ENCODE data around the gene ZNF14.

Gene ZNF14

DNA sequence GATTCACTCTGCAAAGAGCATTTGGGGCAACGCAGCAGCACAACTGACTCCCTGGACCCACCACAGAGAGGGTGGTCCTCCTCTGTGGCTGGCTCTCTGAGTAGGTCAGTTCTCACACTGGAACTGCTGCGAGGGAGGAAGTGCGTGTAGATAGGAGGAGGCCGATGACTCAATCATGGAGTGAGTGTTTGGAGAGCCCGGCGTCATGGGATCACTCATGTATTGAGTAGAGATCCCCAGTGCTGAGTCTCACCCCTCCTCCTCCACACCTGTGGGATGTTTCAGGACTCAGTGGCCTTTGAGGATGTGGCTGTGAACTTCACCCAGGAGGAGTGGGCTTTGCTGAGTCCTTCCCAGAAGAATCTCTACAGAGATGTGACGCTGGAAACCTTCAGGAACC, 55.3 kb downstream of the ZNF14 start:
- Histone ChIP-seq H3K4me3 (ENCODE audit: insufficient read depth in 1 of 2, low read depth in 1 of 2, low read length in 2 of 2) (peak overlapping the region in 1 of 2 experiments; percentile 58), H3K4me2 (ENCODE audit: low read length, poor library complexity, severe bottlenecking) (no peak overlapping the region), H4K91ac (ENCODE audit: low read length) (no peak overlapping the region), H2AFZ (ENCODE audit: low read depth, low read length) (no peak overlapping the region), H3K9ac (ENCODE audit: low read length) (no peak overlapping the region), H2BK5ac (ENCODE audit: low read depth, low read length, poor library complexity, severe bottlenecking) (no peak overlapping the region), H2BK12ac (ENCODE audit: low read length in 2 of 2) (no peak overlapping the region), H4K8ac (ENCODE audit: low read length) (no peak overlapping the region), H3K27ac (ENCODE audit: low read length, poor library complexity, severe bottlenecking) (no peak overlapping the region), H3K4ac (ENCODE audit: low read depth in 1 of 2, low read length in 2 of 2) (no peak overlapping the region), H3K14ac (ENCODE audit: low read length in 2 of 2) (no peak overlapping the region), H3K4me1 (ENCODE audit: control insufficient read depth, insufficient read depth, low read depth, low read length) (no peaks in the 10 kb centered on the region), H3K23ac (ENCODE audit: low read length in 2 of 2) (no peak overlapping the region), H3K9me3 (ENCODE audit: control insufficient read depth, low read length) (peaks cover 82% of the 10 kb centered on the region), H2BK120ac (ENCODE audit: low read depth, low read length) (no peak overlapping the region), H3K18ac (ENCODE audit: low read depth in 1 of 2, low read length in 2 of 2) (no peak overlapping the region), H3K79me1 (replicated peaks; ENCODE audit: low read length, poor library complexity, severe bottlenecking) (peaks cover 19% of the 10 kb centered on the region), H2AK5ac (ENCODE audit: low read length, severe bottlenecking) (no peak overlapping the region), H2BK15ac (ENCODE audit: low read depth, poor library complexity, severe bottlenecking) (no peak overlapping the region), H3K27me3 (ENCODE audit: control insufficient read depth in 1 of 2, insufficient read depth in 1 of 2, low read length in 2 of 2) (no peaks in the 10 kb centered on the region), H3K36me3 (ENCODE audit: control insufficient read depth in 1 of 2, insufficient read depth in 2 of 2, low read depth in 1 of 2, low read length in 2 of 2) (peaks cover 60 to 61% of the 10 kb centered on the region in 2 experiments)
- WGBS, result 99% methylated on average over 5 of the region's 7 CpGs
- no peak for DNase-seq

DNA sequence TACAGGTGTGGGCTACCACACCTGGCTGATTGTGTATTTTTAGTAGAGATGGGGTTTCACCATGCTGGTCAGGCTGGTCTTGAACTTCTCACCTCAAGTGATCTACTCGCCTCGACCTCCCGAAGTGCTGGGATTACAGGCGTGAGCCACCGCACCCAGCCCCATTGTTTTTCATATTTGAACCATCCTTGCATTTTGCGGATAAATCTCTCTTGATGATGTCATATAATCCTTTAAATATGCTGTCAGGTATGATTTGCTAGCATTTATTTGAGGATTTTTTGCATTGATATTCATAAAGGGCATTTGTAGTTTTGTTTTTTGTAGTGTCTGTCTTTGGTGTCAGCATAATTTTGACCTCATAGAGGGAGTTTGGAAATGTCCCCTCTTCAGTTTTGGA, 58.6 kb downstream of the ZNF14 start:
- H2BK15ac ChIP-seq (ENCODE audit: low read depth, poor library complexity, severe bottlenecking), result no peak overlapping the region
- H3K4me3 ChIP-seq (ENCODE audit: insufficient read depth in 1 of 2, low read depth in 1 of 2, low read length in 2 of 2), result no peak overlapping the region
- H3K4me1 ChIP-seq (ENCODE audit: control insufficient read depth, insufficient read depth, low read depth, low read length), result peaks cover 8% of the 10 kb centered on the region
- H2BK12ac ChIP-seq (ENCODE audit: low read length in 2 of 2), result no peak overlapping the region
- H2AFZ ChIP-seq (ENCODE audit: low read depth, low read length), result no peak overlapping the region
- WGBS, result 96% methylated on average over 6 of the region's 6 CpGs
- no peak overlapping the region for H4K91ac ChIP-seq (ENCODE audit: low read length)
- no peak overlapping the region for H2BK120ac ChIP-seq (ENCODE audit: low read depth, low read length)
- H3K27me3 ChIP-seq (ENCODE audit: control insufficient read depth in 1 of 2, insufficient read depth in 1 of 2, low read length in 2 of 2), result no peaks in the 10 kb centered on the region
- H3K18ac ChIP-seq (ENCODE audit: low read depth in 1 of 2, low read length in 2 of 2), result no peak overlapping the region
- H3K14ac ChIP-seq (ENCODE audit: low read length in 2 of 2), result no peak overlapping the region
- peaks cover 33% of the 10 kb centered on the region for H3K79me1 ChIP-seq (replicated peaks; ENCODE audit: low read length, poor library complexity, severe bottlenecking)
- H3K9ac ChIP-seq (ENCODE audit: low read length), result no peak overlapping the region
- H4K8ac ChIP-seq (ENCODE audit: low read length), result no peak overlapping the region
- H3K36me3 ChIP-seq (ENCODE audit: control insufficient read depth in 1 of 2, insufficient read depth in 2 of 2, low read depth in 1 of 2, low read length in 2 of 2), result peaks cover 46 to 48% of the 10 kb centered on the region in 2 experiments
- no peak overlapping the region for H2AK5ac ChIP-seq (ENCODE audit: low read length, severe bottlenecking)
- H3K4me2 ChIP-seq (ENCODE audit: low read length, poor library complexity, severe bottlenecking), result no peak overlapping the region
- H2BK5ac ChIP-seq (ENCODE audit: low read depth, low read length, poor library complexity, severe bottlenecking), result no peak overlapping the region
- H3K9me3 ChIP-seq (ENCODE audit: control insufficient read depth, low read length), result peaks cover 58% of the 10 kb centered on the region
- DNase-seq, result no peak
- no peak overlapping the region for H3K4ac ChIP-seq (ENCODE audit: low read depth in 1 of 2, low read length in 2 of 2)
- H3K23ac ChIP-seq (ENCODE audit: low read length in 2 of 2), result no peak overlapping the region
- no peak overlapping the region for H3K27ac ChIP-seq (ENCODE audit: low read length, poor library complexity, severe bottlenecking)

- Histone ChIP-seq H3K27me3 (ENCODE audit: control insufficient read depth in 1 of 2, insufficient read depth in 1 of 2, low read length in 2 of 2) (no peaks in the 10 kb centered on the region), H3K4ac (ENCODE audit: low read depth in 1 of 2, low read length in 2 of 2) (no peak overlapping the region), H2BK120ac (ENCODE audit: low read depth, low read length) (no peak overlapping the region), H3K23ac (ENCODE audit: low read length in 2 of 2) (no peak overlapping the region), H3K27ac (ENCODE audit: low read length, poor library complexity, severe bottlenecking) (no peak overlapping the region), H3K14ac (ENCODE audit: low read length in 2 of 2) (no peak overlapping the region), H3K4me2 (ENCODE audit: low read length, poor library complexity, severe bottlenecking) (no peak overlapping the region), H3K9me3 (ENCODE audit: control insufficient read depth, low read length) (peaks cover 43% of the 10 kb centered on the region), H2BK12ac (ENCODE audit: low read length in 2 of 2) (no peak overlapping the region), H3K36me3 (ENCODE audit: control insufficient read depth in 1 of 2, insufficient read depth in 2 of 2, low read depth in 1 of 2, low read length in 2 of 2) (peaks cover 33 to 36% of the 10 kb centered on the region in 2 experiments), H3K4me1 (ENCODE audit: control insufficient read depth, insufficient read depth, low read depth, low read length) (peaks cover 12% of the 10 kb centered on the region), H3K79me1 (replicated peaks; ENCODE audit: low read length, poor library complexity, severe bottlenecking) (peaks cover 33% of the 10 kb centered on the region), H2AK5ac (ENCODE audit: low read length, severe bottlenecking) (no peak overlapping the region), H2BK15ac (ENCODE audit: low read depth, poor library complexity, severe bottlenecking) (no peak overlapping the region), H3K18ac (ENCODE audit: low read depth in 1 of 2, low read length in 2 of 2) (no peak overlapping the region), H4K8ac (ENCODE audit: low read length) (no peak overlapping the region), H3K9ac (ENCODE audit: low read length) (no peak overlapping the region), H2BK5ac (ENCODE audit: low read depth, low read length, poor library complexity, severe bottlenecking) (no peak overlapping the region), H3K4me3 (ENCODE audit: insufficient read depth in 1 of 2, low read depth in 1 of 2, low read length in 2 of 2) (no peak overlapping the region), H2AFZ (ENCODE audit: low read depth, low read length) (no peak overlapping the region), H4K91ac (ENCODE audit: low read length) (no peak overlapping the region)
- no peak for DNase-seq
- WGBS, result 94% methylated on average over 3 of the region's 3 CpGs
Measured at GRCh38 chr19:19672816-19673215, 60.1 kb downstream of the ZNF14 start.

GRCh38 chr19:19670070-19670551, 62.8 kb downstream of the ZNF14 start:
- H3K4me2 ChIP-seq (ENCODE audit: low read length, poor library complexity, severe bottlenecking), result peak overlapping the region; percentile 62
- H3K27ac ChIP-seq (ENCODE audit: low read length, poor library complexity, severe bottlenecking), result no peak overlapping the region
- no peak overlapping the region for H3K18ac ChIP-seq (ENCODE audit: low read depth in 1 of 2, low read length in 2 of 2)
- no peak overlapping the region for H2AK5ac ChIP-seq (ENCODE audit: low read length, severe bottlenecking)
- H2BK5ac ChIP-seq (ENCODE audit: low read depth, low read length, poor library complexity, severe bottlenecking), result no peak overlapping the region
- no peak overlapping the region for H2AFZ ChIP-seq (ENCODE audit: low read depth, low read length)
- 72% methylated on average over 10 of the region's 10 CpGs for WGBS
- peaks cover 16% of the 10 kb centered on the region for H3K9me3 ChIP-seq (ENCODE audit: control insufficient read depth, low read length)
- H3K4ac ChIP-seq (ENCODE audit: low read depth in 1 of 2, low read length in 2 of 2), result no peak overlapping the region
- no peak overlapping the region for H2BK15ac ChIP-seq (ENCODE audit: low read depth, poor library complexity, severe bottlenecking)
- peak overlapping the region; percentile 39 to 92 for H3K4me3 ChIP-seq (ENCODE audit: insufficient read depth in 1 of 2, low read depth in 1 of 2, low read length in 2 of 2)
- H3K14ac ChIP-seq (ENCODE audit: low read length in 2 of 2), result no peak overlapping the region
- H3K23ac ChIP-seq (ENCODE audit: low read length in 2 of 2), result no peak overlapping the region
- peaks cover 12% of the 10 kb centered on the region for H3K4me1 ChIP-seq (ENCODE audit: control insufficient read depth, insufficient read depth, low read depth, low read length)
- no peak overlapping the region for H2BK12ac ChIP-seq (ENCODE audit: low read length in 2 of 2)
- no peak overlapping the region for H2BK120ac ChIP-seq (ENCODE audit: low read depth, low read length)
- H3K79me1 ChIP-seq (replicated peaks; ENCODE audit: low read length, poor library complexity, severe bottlenecking), result peaks cover 19% of the 10 kb centered on the region
- no peak overlapping the region for H4K91ac ChIP-seq (ENCODE audit: low read length)
- H3K36me3 ChIP-seq (ENCODE audit: control insufficient read depth in 1 of 2, insufficient read depth in 2 of 2, low read depth in 1 of 2, low read length in 2 of 2), result peaks cover 11 to 22% of the 10 kb centered on the region in 2 experiments
- H3K9ac ChIP-seq (ENCODE audit: low read length), result peak overlapping the region; percentile 96
- H4K8ac ChIP-seq (ENCODE audit: low read length), result peak overlapping the region; percentile 41
- no peaks in the 10 kb centered on the region for H3K27me3 ChIP-seq (ENCODE audit: control insufficient read depth in 1 of 2, insufficient read depth in 1 of 2, low read length in 2 of 2)
- peak; percentile 11 for DNase-seq
